Esophagus mucosa (tissue), 1 donor: ENCODE measurements around the gene CADPS. TPM values are rescaled to one million over a fixed set of nuclear protein-coding genes. Genes with fewer than 3 reads are reported as not detected.

Source experiments
- ATAC-seq: fragments of 200-7000 bp; cut with Tn5 transposase; one replicate; pipeline ENCODE4 v1.9.1; 2020
- total RNA-seq: library from RNA; stranded (reverse); gene quantifications from one replicate; pipeline ENCODE4 v1.2.4, GENCODE V29; 2023
- donor health status: DM: yes; HTN: yes; CAD: no.

The CADPS gene
- total RNA-seq, 1 donor from 2014 or later: 0.08 TPM

DNA sequence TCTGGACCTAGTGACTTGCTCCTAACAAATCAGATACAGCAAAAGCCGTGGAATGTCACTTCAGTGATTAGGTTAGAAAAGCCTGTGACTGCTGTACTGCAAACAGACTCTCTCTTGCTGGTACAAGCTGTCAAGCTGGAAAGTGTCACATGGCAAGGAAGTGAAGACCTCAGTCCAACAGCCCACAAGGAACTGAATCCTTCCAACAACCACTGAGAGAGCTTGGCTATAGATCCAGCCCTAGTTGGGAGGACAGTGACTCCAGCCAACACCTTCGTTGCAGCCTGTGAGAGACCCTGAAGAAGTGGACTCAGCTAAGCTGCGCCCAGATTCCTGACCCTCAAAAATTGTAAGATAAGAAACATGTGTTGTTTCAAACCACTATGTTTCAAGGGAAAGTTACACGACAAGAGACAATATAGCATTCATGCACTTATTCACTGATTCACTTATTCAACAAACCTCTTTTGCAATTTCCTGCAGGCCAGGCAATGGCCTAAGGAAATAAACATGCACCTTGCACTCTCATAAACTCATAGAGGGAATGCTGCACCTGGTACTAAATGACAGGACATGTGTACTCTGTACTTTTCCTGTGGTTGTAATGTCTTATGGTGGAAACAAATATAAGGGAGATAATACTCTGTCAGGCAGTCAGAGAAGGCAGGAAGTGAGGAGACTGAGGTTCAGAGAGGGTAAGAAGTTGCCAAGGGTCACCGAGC lies 142.9 kb downstream of the CADPS start:
- no peak for ATAC-seq

DNA sequence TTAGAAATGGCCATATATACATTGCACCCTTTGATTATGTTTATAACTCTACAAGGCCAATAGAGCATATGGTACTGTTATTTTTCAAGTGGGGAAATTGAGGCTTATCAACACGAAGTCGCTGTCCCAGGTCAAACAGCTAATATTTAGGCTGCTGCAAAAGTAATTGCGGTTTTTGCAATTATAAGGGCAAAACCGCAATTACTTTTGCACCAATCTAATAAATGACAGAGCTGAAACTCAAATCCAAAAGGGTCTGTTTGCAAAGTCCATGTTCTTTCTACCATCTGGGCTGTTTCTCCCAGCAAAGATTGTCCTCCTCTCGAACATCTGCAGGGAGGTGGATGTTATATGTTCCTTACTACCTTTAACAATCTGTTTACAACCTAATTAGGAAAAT lies 147.2 kb downstream of the CADPS start:
- ATAC-seq: no peak

DNA sequence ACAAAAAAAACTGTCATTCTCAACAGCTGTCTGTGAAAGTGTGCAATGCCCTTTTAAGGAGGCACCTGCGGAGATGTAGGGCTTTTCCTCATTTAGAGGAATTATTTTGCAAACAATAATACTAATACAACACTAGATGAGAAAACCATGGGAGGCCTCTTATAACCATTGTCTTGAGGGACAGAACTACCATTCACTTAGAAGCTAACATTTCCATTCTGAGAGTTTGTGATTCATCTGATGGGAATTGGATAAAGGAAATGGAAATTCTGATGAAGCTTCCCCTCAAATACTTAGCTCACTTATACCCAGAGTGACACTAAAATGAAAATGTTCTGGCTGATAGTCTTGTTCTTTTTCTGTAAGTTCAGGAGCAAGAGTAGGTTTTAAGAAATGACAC lies 147.7 kb downstream of the CADPS start:
- ATAC-seq: no peak

DNA sequence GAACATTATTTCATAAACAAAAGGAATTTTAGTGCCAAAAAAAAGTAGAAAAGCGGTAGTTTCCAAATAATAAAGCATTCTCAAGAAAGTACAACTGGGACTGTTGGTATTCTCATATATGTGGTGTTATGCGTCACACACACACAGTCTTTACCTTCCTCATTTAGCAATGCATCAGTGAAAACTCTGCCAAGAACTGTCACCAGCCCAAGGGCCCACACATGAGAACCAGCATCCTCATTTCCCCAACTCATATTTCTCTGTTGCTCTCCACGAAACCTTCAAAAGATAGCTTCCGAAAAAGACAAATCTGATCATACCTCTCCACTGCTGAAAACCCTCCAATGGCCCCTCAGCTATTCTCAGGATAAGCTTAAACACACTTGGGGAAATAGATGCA lies 150.7 kb downstream of the CADPS start:
- no peak for ATAC-seq

GRCh38 chr3:62723914-62724217 lies 151.3 kb downstream of the CADPS start:
- ATAC-seq: no peak

- no peak for ATAC-seq
Observed at GRCh38 chr3:62723166-62723913, 151.9 kb downstream of the CADPS start.

DNA sequence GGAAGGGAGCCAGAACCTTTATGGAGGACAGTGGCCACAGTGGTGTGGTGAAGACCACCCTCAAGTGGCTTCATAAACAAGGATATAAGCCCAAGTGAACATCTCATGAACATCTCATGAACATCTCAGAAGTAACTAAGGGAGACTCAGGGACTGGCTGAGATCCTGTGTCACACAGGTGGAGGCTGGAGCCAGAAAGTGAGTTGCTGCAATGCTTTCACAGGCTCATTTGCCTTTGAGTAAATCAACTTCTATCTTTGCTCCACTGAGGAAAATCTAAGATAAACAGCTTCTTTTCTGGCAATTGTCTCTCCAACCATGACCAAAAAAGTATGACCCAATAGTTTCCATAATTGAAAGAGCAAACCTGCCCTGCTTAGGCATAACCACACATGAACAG lies 152.9 kb downstream of the CADPS start:
- no peak for ATAC-seq

GRCh38 chr3:62718515-62719320 lies 156.5 kb downstream of the CADPS start:
- no peak for ATAC-seq

DNA sequence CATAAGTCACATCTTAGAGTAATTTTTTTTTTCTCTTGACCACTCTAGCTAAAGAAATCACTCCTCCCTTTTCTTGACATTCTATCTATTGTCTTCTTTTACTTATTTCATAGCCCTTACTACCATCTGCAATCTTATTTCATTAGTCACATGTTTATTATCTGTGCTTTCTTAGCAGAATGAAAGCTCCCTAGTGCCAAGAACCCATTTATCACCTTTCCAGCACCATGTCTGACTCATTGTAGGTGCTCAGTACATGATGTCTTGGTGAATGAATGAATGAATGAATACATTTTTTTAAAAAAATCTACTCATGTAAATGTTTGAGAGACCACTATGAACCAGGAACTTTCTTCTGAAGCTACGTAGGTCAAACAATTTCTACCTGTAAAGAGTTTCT lies 157.2 kb downstream of the CADPS start:
- ATAC-seq: no peak

GRCh38 chr3:62712746-62713145 lies 162.5 kb downstream of the CADPS start:
- ATAC-seq: no peak

DNA sequence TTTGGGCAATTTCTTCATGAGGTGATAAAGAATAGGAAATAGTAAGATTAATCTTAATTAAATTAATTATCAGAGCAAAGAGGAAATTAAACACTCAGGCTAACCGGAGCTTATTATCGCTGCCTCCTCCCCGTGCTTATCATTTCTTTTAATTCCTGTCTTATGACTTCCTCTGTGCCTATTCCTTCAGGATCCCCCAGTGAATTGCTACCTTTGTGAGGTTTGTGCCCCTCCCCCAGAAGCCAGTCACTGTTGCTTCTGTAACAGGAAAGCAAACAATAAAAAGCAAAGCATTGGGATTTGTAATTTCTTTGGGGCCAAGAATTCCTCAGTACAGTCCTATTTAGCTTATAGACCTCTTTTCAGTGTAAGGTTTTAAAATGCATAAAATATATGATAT lies 164.5 kb downstream of the CADPS start:
- no peak for ATAC-seq

DNA sequence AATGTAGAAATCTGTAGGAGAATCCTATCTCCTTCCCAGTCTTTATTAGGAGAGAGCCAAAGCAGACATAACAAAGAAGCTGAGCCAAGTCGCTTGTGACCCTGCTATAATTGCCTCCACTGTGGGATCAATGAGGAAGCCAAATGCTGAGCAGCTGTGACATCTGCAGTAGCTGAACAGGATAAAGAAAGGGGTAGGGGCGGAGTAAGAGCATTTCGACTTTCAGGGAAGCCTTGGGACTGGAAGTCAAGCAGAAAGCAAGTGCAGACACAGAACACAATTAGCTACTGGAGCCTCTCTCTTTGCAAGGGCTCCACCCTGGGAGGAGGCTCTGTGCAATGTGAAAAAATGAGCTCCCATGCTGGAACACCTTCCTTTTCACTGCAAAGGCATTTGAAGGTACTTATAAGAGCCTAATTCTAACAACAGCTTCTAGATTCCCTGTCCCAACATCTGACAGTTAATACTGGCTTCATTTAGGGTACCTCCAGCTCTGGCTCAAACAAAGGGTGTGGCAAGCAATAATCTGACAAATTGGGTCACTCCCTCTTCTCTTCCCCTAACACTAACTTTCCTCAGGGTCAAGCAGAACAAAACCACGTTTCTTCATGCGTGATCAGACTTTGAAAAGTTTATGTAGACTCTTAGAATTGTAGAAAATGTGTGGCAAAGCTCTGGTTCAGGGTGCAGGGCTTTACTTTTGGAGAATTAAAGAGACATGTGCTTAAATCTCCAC lies 166.4 kb downstream of the CADPS start:
- no peak for ATAC-seq

- no peak for ATAC-seq
Observed at GRCh38 chr3:62705721-62706120, 169.5 kb downstream of the CADPS start.

DNA sequence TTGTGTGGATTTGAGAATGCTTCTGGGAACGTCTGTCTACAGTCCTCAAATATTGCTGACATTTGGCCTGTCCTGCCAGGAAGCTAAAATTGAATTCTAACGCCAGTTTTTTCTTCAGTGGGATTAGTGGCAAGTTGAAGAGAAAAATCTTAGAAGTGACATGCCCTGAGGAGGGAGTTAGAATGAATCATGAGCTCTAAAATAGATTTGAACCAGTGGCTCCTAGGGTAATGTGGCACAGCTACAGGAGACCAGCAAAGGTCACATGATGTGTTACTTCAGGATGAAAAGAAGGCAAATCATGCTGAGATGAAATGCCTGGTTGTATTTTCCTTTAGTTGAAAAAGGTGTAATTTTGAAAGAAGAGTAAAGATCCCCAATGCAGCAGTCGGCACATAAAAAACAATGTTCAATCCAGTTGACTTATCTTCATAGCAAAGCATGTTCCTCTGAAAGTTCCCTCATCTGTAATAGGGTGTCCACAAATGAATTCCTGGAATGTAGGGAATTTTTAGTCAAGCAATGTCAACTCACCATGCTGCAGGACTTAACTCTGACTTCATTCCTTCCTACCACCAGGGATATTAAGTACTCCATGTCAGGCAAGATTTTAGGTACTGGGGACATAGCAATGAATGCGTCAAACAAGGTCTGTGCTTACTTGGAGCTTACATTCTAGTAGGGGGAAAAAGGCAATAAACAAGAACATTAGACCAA lies 171.6 kb downstream of the CADPS start:
- ATAC-seq: no peak

DNA sequence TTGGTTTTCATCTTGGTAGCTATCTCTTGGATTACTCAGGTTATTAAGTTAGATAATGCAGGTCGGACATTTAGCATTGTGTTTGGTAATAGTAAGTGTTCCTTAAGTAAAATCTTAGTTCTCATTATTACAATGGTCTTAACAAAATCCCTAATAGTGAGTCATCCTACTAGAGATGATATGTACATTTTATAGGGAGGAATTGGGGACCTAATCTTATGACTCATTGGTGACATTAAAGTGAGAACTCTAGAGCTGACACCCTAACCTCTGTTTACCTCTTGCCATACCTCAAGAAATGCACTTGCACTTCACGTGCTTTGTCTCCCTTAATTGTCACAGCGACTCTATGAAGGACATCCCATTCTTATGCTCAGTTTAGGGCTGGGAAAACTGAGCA lies 174.9 kb downstream of the CADPS start:
- ATAC-seq: no peak

DNA sequence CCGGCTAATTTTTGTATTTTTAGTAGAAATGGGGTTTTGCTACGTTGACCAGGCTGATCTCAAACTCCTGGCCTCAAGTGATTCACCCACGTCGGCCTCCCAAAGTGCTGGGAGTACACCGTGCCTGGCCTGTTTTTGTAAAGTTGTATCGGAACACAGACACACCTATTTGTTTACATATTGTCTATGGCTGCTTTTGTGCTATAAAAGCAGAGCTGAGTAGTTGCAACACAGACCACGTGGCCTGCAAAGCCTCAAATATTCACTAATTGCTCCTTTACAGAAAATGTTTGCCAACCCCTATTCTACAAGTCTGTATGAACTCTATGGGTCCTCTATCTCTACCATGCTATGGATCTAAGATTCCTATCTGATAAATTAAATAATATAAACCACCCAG lies 175.5 kb downstream of the CADPS start:
- no peak for ATAC-seq

DNA sequence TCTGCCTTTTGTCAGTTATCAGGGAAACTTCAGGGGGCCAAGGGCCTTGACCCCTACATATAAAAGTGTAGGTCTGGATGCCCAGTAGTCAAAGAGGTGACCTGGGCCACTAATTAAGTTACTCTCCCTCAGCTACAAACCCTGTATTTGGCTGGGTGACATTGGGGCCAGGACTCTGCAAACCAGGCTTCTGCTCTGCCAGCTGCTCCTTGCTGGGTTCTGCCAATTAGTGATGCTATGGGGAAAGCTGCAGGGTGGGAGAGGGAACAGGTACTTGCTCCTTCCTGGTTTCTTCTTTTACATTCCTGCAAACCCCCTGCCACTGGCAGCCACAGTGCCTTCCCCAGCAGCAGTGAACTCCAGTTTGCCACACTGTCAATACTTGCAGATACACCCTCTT lies 179.2 kb downstream of the CADPS start:
- no peak for ATAC-seq

DNA sequence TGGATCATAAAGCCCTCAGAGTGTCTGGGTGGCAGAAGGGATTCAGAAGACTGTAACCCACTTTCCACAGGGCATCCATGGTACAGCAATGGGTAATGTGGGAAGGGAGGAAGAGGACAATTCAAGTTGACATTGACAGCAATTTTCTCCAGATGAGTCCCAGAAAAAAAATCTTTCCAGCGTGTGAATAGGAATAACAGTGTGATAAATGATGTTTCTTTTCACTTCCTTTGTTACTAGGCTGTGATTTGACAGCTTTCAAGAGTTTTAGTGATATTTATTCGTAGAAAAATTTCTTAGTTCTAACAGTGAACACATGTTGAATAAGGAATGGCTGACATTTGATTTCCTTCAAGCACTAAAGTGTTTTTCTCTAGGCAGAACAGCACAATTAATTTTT lies 186.4 kb downstream of the CADPS start:
- ATAC-seq: no peak

DNA sequence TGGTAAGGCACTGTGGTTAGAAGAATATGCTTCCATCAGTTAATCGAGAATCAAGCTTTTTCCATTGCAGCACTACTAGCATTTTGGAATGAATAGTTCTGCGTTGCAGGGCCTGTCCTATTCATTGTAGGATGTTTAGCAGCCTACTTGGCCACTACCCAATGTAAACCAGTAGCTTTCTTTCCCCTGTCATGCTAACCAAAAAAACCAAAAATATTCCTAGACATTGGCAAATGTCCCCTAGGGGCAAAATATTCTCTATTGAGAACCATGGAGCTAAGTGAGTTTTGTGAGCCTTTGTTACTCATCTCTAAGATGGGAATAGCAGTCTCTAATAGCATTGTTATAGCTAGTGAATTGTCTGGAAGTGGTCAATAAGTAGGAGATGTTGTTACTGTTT lies 187.2 kb downstream of the CADPS start:
- no peak for ATAC-seq

- peak; percentile 94 for ATAC-seq
Observed at GRCh38 chr3:62686503-62687294, 188.5 kb downstream of the CADPS start.

DNA sequence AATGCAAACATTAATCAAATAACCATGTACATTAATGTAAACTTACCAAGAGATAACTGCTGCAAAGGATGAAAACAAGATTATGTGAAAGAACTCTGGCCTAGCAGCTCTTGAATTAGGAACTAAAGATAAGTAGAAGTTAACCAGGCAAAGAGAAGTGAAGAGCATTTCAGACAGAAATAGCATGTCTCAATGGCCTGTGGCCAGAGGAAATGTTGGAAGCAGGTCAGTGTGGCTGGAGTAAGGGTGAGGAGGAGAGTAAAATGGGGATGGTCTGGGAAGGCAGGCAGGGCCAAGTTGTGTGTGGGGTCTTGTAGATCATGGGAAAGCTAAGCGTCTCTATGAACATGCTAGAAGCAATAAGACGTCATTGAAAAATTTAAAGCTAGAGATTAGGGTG lies 192.4 kb downstream of the CADPS start:
- ATAC-seq: no peak

DNA sequence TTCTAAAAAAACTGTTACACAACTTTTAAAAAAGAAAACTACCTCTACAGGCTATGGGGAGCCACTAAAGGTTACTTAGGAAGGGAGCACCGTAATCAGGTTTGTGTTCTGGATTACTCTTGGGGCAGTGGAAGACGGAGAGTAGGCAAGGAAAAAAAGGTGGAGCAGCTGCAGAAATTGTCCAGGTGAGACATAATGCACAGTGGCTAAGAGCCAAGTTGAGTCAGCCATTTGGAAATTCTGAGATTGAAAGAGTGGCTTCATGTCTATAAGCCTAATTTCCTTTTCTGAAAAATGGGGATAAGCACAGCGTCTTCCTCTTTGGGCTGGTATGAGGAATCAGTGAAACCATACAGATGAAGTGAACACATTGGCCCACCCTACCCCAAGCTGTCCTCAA lies 195.2 kb downstream of the CADPS start:
- ATAC-seq: peak; percentile 37
